Ascending aorta (tissue), 2 donors: ENCODE results near the gene RUNX3. TPM values are rescaled to one million over a fixed set of nuclear protein-coding genes. Genes with fewer than 3 reads are reported as not detected.

Experiments used
- DNase-seq, 2 donors: peaks; one replicate each; pipeline ENCODE4 v3.0.0-alpha.2; 2019; ENCODE audit warnings: low spot score in 2 of 2
- H3K27ac ChIP-seq, 2 donors: fragments of 200-600 bp; sonication (generic); one replicate each; pipeline ENCODE4 v1.5.1; 2016 to 2017; ENCODE audit warnings: mild to moderate bottlenecking in 1 of 2
- H3K27me3 ChIP-seq: fragments of 200-600 bp; sonication (generic); one replicate; pipeline ENCODE4 v1.5.1; 2017
- H3K36me3 ChIP-seq, 2 donors: fragments of 200-600 bp; sonication (generic); one replicate each; pipeline ENCODE4 v1.5.1; 2016
- H3K4me1 ChIP-seq, 2 donors: fragments of 200-600 bp; sonication (generic); one replicate each; pipeline ENCODE4 v1.5.1; 2016 to 2017; ENCODE audit warnings: mild to moderate bottlenecking in 1 of 2
- H3K4me3 ChIP-seq, 2 donors: fragments of 200-600 bp; sonication (generic); one replicate each; pipeline ENCODE4 v1.5.1; 2016 to 2017; ENCODE audit warnings: mild to moderate bottlenecking in 1 of 2
- H3K9me3 ChIP-seq, 2 donors: fragments of 200-600 bp; sonication (generic); one replicate each; pipeline ENCODE4 v1.5.1; 2016
- intact Hi-C: fragments of 100-400 bp; cut with DNase I; formaldehyde crosslinking; loops from one replicate; pipeline ENCODE4 v1.15.1; 2023
- total RNA-seq: library from RNA; depleted of rRNA; stranded (reverse); fragments of >200 nt; gene quantifications from one replicate; pipeline ENCODE4 v1.1.0, GENCODE V29; 2016
- TF ChIP-seq, protein P1 (sequence below), 3 experiments: fragments of 200-600 bp in 2 of 3; fragments of 450-650 bp in 1 of 3; sonication (generic) in 2 of 3; IDR thresholded peaks; one replicate each; pipeline ENCODE4 v1.5.1; 2016 to 2019; ENCODE audit warnings: antibody characterized with exemption in 3 of 3, mild to moderate bottlenecking in 1 of 3, moderate library complexity in 1 of 3

Gene RUNX3
- total RNA-seq, 1 donor from 2014 or later = 0.21 TPM

GRCh38 chr1:24935615-24936484, 5.8 kb upstream of the RUNX3 start:
- TF ChIP-seq, protein P1, sequence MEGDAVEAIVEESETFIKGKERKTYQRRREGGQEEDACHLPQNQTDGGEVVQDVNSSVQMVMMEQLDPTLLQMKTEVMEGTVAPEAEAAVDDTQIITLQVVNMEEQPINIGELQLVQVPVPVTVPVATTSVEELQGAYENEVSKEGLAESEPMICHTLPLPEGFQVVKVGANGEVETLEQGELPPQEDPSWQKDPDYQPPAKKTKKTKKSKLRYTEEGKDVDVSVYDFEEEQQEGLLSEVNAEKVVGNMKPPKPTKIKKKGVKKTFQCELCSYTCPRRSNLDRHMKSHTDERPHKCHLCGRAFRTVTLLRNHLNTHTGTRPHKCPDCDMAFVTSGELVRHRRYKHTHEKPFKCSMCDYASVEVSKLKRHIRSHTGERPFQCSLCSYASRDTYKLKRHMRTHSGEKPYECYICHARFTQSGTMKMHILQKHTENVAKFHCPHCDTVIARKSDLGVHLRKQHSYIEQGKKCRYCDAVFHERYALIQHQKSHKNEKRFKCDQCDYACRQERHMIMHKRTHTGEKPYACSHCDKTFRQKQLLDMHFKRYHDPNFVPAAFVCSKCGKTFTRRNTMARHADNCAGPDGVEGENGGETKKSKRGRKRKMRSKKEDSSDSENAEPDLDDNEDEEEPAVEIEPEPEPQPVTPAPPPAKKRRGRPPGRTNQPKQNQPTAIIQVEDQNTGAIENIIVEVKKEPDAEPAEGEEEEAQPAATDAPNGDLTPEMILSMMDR (IDR thresholded peaks at IDR 0.05) = no peak
- intact Hi-C loops = no loop called here

GRCh38 chr1:24935196-24935526, 5.1 kb upstream of the RUNX3 start:
- Histone ChIP-seq H3K36me3 (no peaks in the 10 kb centered on the region), H3K9me3 (no peaks in the 10 kb centered on the region), H3K4me3 (no peak overlapping the region), H3K27me3 (peaks cover 3% of the 10 kb centered on the region), H3K27ac (no peak overlapping the region), H3K4me1 (peaks cover 0 to 4% of the 10 kb centered on the region in 2 donors)
- intact Hi-C loops = no loop called here
- TF ChIP-seq, protein P1 (IDR thresholded peaks at IDR 0.05) = no peak
- DNase-seq = no peak

More at GRCh38 chr1:24935615-24936484, 5.8 kb upstream of the RUNX3 start:
- DNase-seq = no peak
- no peak overlapping the region for H3K4me3 ChIP-seq
- H3K36me3 ChIP-seq = no peaks in the 10 kb centered on the region
- H3K9me3 ChIP-seq = no peaks in the 10 kb centered on the region
- peaks cover 0 to 4% of the 10 kb centered on the region in 2 donors for H3K4me1 ChIP-seq
- H3K27me3 ChIP-seq = no peaks in the 10 kb centered on the region
- H3K27ac ChIP-seq = no peak overlapping the region

DNA sequence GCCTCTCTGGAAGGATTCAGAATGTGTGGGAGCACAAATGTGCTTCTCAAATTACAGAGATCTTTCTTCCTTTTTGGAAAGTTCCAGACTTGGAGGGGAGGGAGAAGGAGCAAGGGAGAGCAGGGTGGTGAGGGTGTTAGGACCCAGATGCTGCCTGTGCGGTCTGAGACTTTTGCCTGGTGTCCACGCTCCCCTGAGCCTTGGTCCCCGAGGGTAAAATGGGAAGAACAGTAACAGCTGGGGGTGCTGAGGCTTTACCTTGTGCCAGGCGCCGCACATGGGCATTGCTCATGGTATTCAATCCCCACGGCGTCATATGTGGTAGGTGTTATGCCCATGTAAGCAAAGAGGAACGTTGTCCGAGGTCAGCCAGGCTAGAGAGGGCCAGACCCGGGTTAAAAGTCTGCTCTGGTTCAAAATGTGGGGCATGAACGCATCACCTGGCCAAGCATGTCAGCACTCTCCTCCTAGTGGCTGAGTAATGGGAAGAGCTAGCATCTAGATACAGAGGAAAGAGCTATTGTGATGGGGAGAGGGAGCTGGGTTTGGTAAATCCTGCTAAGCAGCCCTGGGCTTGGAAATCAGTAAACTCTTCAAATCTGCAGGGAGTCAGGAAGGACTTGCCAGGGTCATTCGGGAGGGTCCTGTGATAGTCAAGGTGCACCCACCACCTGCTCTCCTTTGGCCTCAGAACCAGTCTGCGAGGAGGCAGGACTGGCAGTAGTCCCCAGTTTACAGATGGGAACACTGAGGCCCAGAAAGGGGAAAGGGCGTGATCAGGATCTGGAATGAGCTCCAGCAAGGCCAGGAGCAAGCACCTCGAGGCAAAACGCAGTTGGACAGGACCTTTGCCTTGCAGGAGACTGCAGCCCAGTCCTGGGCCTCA, 4.5 kb upstream of the RUNX3 start:
- Histone ChIP-seq H3K36me3 (no peaks in the 10 kb centered on the region), H3K4me1 (peaks cover 0 to 4% of the 10 kb centered on the region in 2 donors), H3K27ac (no peak overlapping the region), H3K27me3 (peaks cover 3% of the 10 kb centered on the region), H3K9me3 (no peaks in the 10 kb centered on the region), H3K4me3 (no peak overlapping the region)
- no peak for DNase-seq
- TF ChIP-seq, protein P1 (IDR thresholded peaks at IDR 0.05) = no peak
- intact Hi-C loops = no loop called here

DNA sequence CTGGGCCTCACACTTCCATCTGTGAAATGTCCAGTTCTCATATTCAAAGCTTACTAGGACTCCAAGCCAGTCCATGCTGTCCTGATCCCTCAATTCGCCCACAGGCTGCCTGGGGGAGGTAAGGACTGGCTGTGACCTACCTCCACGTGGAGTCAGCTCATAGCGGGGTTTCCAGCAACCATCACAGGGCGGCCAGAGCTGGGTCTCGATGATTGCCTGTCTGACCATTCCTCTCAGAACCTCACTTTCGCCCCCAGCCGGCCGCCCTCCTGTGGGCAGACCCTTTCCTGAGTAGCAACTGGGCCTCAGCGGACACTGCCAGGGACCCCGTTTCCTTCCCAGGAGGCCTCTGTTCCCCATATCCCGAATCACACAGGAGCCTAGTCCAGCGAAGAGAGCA, 3.4 kb upstream of the RUNX3 start:
- no peaks in the 10 kb centered on the region for H3K36me3 ChIP-seq
- peaks cover 0 to 13% of the 10 kb centered on the region in 2 donors for H3K4me1 ChIP-seq
- DNase-seq = no peak
- no peak overlapping the region for H3K4me3 ChIP-seq
- intact Hi-C loops = no loop called here
- H3K9me3 ChIP-seq = no peaks in the 10 kb centered on the region
- no peak overlapping the region for H3K27ac ChIP-seq
- H3K27me3 ChIP-seq = peaks cover 3% of the 10 kb centered on the region
- TF ChIP-seq, protein P1 (IDR thresholded peaks at IDR 0.05) = no peak

DNA sequence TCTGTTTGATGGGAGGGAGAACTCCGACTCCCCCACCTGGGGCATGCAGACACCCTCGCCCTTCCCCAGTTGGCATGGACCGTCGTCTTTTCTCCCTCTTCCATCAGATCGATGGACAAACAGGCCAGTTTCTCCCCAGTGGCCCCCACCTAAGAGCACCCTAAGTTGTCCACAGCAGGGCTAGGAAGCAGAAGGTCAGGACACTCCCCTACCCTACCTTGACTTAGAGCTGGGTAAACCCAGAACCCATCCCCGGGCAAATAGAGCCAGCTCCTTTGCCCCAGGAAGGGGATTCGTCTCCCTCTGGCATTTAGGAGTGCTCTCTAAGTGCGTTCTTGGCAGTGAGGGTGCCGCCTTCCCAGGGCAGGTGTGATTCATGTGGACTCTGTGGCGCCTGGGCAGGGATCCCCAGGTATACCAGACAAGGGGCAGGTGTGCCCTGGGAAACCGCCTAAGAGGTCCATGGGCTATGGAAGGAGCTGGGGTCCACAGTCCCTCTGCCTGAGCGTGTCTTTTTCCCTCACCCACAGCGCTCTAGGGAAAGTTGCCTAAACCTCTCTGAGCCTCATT, 2.7 kb upstream of the RUNX3 start:
- Histone ChIP-seq H3K4me3 (peak overlapping the region in 1 of 2 donors; percentile 39), H3K36me3 (no peaks in the 10 kb centered on the region), H3K27me3 (peaks cover 3% of the 10 kb centered on the region), H3K9me3 (no peaks in the 10 kb centered on the region), H3K4me1 (peaks cover 0 to 13% of the 10 kb centered on the region in 2 donors), H3K27ac (no peak overlapping the region)
- no peak for DNase-seq
- intact Hi-C loops = no loop called here
- TF ChIP-seq, protein P1 (IDR thresholded peaks at IDR 0.05) = no peak
